B cell (primary cell): ENCODE results near the gene IL1R1.

Experiments
- EZH2 ChIP-seq: IDR thresholded peaks from 2 replicates; pipeline ENCODE4 v1.6.1; 2012; ENCODE audit warnings: borderline replicate concordance, low read depth, mild to moderate bottlenecking, moderate library complexity, low read length; ENCODE audit not compliant: insufficient read depth, poor library complexity, severe bottlenecking
- TF ChIP-seq, protein P1 (sequence below): fragments of 200-600 bp; IDR thresholded peaks from one replicate; pipeline ENCODE4 v1.8.0; 2022; ENCODE audit warnings: antibody characterized with exemption, mild to moderate bottlenecking

GRCh38 chr2:102122115-102122514 is 20.4 kb upstream of the IL1R1 start:
- TF ChIP-seq, protein P1, sequence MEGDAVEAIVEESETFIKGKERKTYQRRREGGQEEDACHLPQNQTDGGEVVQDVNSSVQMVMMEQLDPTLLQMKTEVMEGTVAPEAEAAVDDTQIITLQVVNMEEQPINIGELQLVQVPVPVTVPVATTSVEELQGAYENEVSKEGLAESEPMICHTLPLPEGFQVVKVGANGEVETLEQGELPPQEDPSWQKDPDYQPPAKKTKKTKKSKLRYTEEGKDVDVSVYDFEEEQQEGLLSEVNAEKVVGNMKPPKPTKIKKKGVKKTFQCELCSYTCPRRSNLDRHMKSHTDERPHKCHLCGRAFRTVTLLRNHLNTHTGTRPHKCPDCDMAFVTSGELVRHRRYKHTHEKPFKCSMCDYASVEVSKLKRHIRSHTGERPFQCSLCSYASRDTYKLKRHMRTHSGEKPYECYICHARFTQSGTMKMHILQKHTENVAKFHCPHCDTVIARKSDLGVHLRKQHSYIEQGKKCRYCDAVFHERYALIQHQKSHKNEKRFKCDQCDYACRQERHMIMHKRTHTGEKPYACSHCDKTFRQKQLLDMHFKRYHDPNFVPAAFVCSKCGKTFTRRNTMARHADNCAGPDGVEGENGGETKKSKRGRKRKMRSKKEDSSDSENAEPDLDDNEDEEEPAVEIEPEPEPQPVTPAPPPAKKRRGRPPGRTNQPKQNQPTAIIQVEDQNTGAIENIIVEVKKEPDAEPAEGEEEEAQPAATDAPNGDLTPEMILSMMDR, result no peak
- TF ChIP-seq EZH2, result no peak
